ENCODE data around the gene LSMEM2. TPM values are rescaled to one million over a fixed set of nuclear protein-coding genes. Genes with fewer than 3 reads are reported as not detected.

Gene LSMEM2
- total and polyA plus RNA-seq, 2 of the 8 experiments (the other 6 are each of a cell fraction or from before 2014, with no cell fraction given) = 0.58 to 0.68 TPM

DNA sequence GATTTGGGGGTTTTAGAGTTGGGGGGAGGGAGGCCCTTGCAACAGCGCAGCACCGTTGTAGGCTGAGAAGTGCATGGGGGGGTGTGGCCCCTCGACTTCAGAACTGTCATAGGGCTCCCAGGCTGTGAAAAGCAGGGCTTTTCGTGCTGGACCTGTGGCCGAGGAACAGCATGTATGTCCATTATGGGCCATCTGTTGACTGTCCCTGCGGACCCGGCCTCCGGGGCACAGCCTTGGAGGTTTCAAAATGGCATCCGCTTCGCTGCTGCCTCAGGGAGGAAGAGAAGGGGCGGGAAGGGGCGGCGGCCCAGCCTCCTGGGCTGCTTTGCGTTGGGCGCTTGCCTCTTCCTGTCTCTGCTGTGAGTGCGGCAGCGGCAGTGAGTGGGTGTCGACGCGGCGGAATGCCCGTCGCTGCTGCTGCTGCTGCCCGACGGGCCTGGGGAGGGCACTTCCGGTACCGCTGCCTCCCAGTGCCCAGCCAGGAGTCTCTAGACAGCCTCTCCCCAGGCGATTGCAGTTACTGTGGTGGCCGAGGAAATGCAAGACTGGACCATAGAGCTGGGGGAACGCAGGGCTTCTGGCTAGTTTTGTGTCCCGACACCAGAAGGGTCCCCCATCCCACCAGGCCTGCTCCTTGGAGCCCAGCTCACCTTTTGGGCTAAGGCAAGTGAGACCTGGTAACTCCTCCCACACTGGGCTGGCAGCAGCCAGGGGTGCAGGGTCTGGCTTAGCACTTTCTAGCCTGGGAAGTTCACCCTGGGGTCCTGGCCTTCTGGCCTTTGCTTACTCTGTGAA is 40.9 kb upstream of the LSMEM2 start:
- 26% methylated on average over 31 of the region's 31 CpGs; no CpG with 5 or more reads in 1 of the 2 experiments for WGBS, 2 experiments (ENCODE audit: extremely low coverage in 1 of 2, insufficient coverage in 1 of 2, insufficient read length in 1 of 2, insufficient replicate concordance in 2 of 2, low coverage in 1 of 2, low lambda C conversion rate in 2 of 2, missing lambda C conversion rate in 1 of 2)
- Histone ChIP-seq H3K4me2 (ENCODE audit: insufficient read depth in 1 of 2, low read depth in 2 of 2, low read length in 2 of 2) (peak overlapping the region; percentile 82 to 96), H3K4ac (replicated peaks; ENCODE audit: insufficient read length, low read depth, low read length) (peak overlapping the region; percentile 57), H3K14ac (ENCODE audit: insufficient read length) (no peak overlapping the region), H3K79me2 (ENCODE audit: control insufficient read depth in 1 of 2, insufficient read depth in 2 of 2, low read length in 2 of 2) (peaks cover 25 to 65% of the 10 kb centered on the region in 2 experiments), H4K20me1 (replicated peaks in 1 of 2; ENCODE audit: control insufficient read depth in 1 of 2, insufficient read depth in 2 of 2, low read length in 2 of 2) (peaks cover 13 to 41% of the 10 kb centered on the region in 2 experiments), H4K8ac (ENCODE audit: extremely low read depth, insufficient read depth, low read length) (no peak overlapping the region), H3K4me1 (replicated peaks in 1 of 4; ENCODE audit: control insufficient read depth in 3 of 4, insufficient read depth in 4 of 4, low read length in 3 of 4) (peaks cover 6 to 58% (median 54%) of the 10 kb centered on the region in 4 experiments), H2BK120ac (replicated peaks; ENCODE audit: low read depth, low read length) (no peak overlapping the region), H3K27ac (ENCODE audit: low read depth, low read length) (no peak overlapping the region), H3K4me3 (ENCODE audit: extremely low read depth in 1 of 4, insufficient read depth in 2 of 4, low read depth in 3 of 4, low read length in 4 of 4) (peak overlapping the region; percentile 86 to 93 (median 90)), H2AFZ (ENCODE audit: low read length) (no peak overlapping the region), H3K27me3 (replicated peaks in 1 of 4; ENCODE audit: control insufficient read depth in 3 of 4, extremely low read depth in 1 of 4, insufficient read depth in 3 of 4, low read length in 3 of 4) (no peaks in the 10 kb centered on the region; a peak in 1 of 7 replicates), H3K36me3 (ENCODE audit: control insufficient read depth in 2 of 4, insufficient read depth in 4 of 4, low read length in 3 of 4) (no peaks in the 10 kb centered on the region), H4K5ac (ENCODE audit: insufficient read length, low read depth, low read length) (peak overlapping the region; percentile 65), H4K91ac (replicated peaks; ENCODE audit: insufficient read length, low read length) (no peak overlapping the region), H3K23ac (ENCODE audit: insufficient read length) (no peak overlapping the region), H3K9ac (replicated peaks in 1 of 4; ENCODE audit: extremely low read depth in 1 of 4, low read depth in 3 of 4, low read length in 3 of 4) (peak overlapping the region in 3 of 4 experiments; percentile 6 to 49 (median 48); a peak in 3 of 7 replicates), H3K23me2 (ENCODE audit: low read depth, low read length) (peaks cover 21% of the 10 kb centered on the region; the same call in 1 of the 2 replicates), H2BK5ac (ENCODE audit: low read depth, low read length) (peak overlapping the region; percentile 92; the same call in 1 of the 2 replicates), H3K79me1 (ENCODE audit: low read depth, low read length) (peaks cover 16% of the 10 kb centered on the region), H3K18ac (ENCODE audit: extremely low read depth, low read length) (peak overlapping the region; percentile 90), H2BK15ac (ENCODE audit: low read length) (peak overlapping the region; percentile 46; the same call in 1 of the 2 replicates), H3K56ac (replicated peaks; ENCODE audit: insufficient read length, low read depth, low read length) (no peak overlapping the region), H3K9me3 (ENCODE audit: insufficient read depth in 2 of 2, low read depth in 1 of 2, low read length in 1 of 2) (no peaks in the 10 kb centered on the region), H2BK20ac (ENCODE audit: low read length) (no peak overlapping the region), H2BK12ac (ENCODE audit: low read depth, low read length) (peak overlapping the region; percentile 72; the same call in 1 of the 2 replicates), H2AK5ac (ENCODE audit: low read depth, low read length) (0 out of 2 replicates have a peak overlapping the region, but pooled peaks have one; percentile 65)
- POLR2A ChIA-PET (ENCODE audit: partially characterized antibody) = interaction anchor here (0.7 to 4.1 kb wide), 13 partner anchors 8 to 1466 kb away, joined by 3 to 33 read pairs (median 4); partner anchors contain the start of genes HYAL3, IFRD2 and NAA80
- DNase-seq (ENCODE audit: low read depth in 1 of 2, low spot score in 2 of 2) = peak in 1 of 2 experiments; percentile 65
- FAIRE-seq = no peak
- CTCF ChIA-PET (ENCODE audit: partially characterized antibody) = interaction anchor here (0.6 to 53.5 kb wide), 5 partner anchors 16 to 117 kb away, joined by 3 to 2149 read pairs (median 121); partner anchors contain the start of genes GNAI2, GNAT1, LSMEM2 and SEMA3B
- TF ChIP-seq RBBP5 (IDR thresholded peaks at IDR 0.05; ENCODE audit: borderline replicate concordance, low read depth, low read length) (no peak), SIX5 (IDR thresholded peaks at IDR 0.05; ENCODE audit: low read depth, low read length) (no peak), POU5F1 (IDR thresholded peaks at IDR 0.05; ENCODE audit: low read depth, low read length) (no peak), TBP (IDR thresholded peaks at IDR 0.05; ENCODE audit: low read depth, low read length) (0 out of 2 replicates have a peak, but pooled peaks have one; percentile 17), SP4 (IDR thresholded peaks at IDR 0.05; ENCODE audit: low read length) (no peak), POLR2AphosphoS5 (IDR thresholded peaks at IDR 0.05; ENCODE audit: low read depth, low read length) (no peak)
